GM18868 (cell line): ENCODE measurements around the gene STX8.
A peak's percentile ranks its signal among the peaks of the same experiment; 100 is the strongest.
"Not testable (repeated sequence)": the region's sequence is repeated elsewhere in the genome, so short reads cannot be mapped to it uniquely, and the experiment has no call there.

Experiments
- ATAC-seq: cut with Tn5 transposase; IDR thresholded peaks from one replicate; pipeline ENCODE4 v1.9.1; 2021; ENCODE audit warnings: mild to moderate bottlenecking, moderate library complexity; ENCODE audit not compliant: unreplicated experiment

The STX8 gene

GRCh38 chr17:9408381-9408780 is 167.2 kb downstream of the STX8 start:
- ATAC-seq = no peak

- no peak for ATAC-seq
These were observed 169.5 kb downstream of the STX8 start for GRCh38 chr17:9406046-9406606.

- ATAC-seq = no peak
These were observed 172.4 kb downstream of the STX8 start for GRCh38 chr17:9403257-9403656.

GRCh38 chr17:9402590-9403199 is 172.9 kb downstream of the STX8 start:
- ATAC-seq = no peak

GRCh38 chr17:9401434-9401833 is 174.2 kb downstream of the STX8 start:
- no peak for ATAC-seq

GRCh38 chr17:9389111-9389527 is 186.5 kb downstream of the STX8 start:
- peak; percentile 74 for ATAC-seq

GRCh38 chr17:9386401-9386800 is 189.2 kb downstream of the STX8 start:
- no peak for ATAC-seq

GRCh38 chr17:9383826-9384225 is 191.8 kb downstream of the STX8 start:
- ATAC-seq = no peak

- no peak for ATAC-seq
These were observed 193.0 kb downstream of the STX8 start for GRCh38 chr17:9382626-9383025.

GRCh38 chr17:9381068-9381467 is 194.6 kb downstream of the STX8 start:
- no peak for ATAC-seq

GRCh38 chr17:9380361-9380760 is 195.3 kb downstream of the STX8 start:
- ATAC-seq = no peak

GRCh38 chr17:9376177-9376576 is 199.4 kb downstream of the STX8 start:
- not testable (repeated sequence) for ATAC-seq

- peak; percentile 83 for ATAC-seq
These were observed 204.6 kb downstream of the STX8 start for GRCh38 chr17:9371019-9371418.

GRCh38 chr17:9370467-9370866 is 205.2 kb downstream of the STX8 start:
- ATAC-seq = no peak

GRCh38 chr17:9368631-9369030 is 207.0 kb downstream of the STX8 start:
- no peak for ATAC-seq

- no peak for ATAC-seq
These were observed 208.5 kb downstream of the STX8 start for GRCh38 chr17:9367156-9367555.

- ATAC-seq = no peak
These were observed 210.7 kb downstream of the STX8 start for GRCh38 chr17:9364837-9365430.

- no peak for ATAC-seq
These were observed 211.9 kb downstream of the STX8 start for GRCh38 chr17:9363440-9364350.

- no peak for ATAC-seq
These were observed 214.2 kb downstream of the STX8 start for GRCh38 chr17:9361188-9361955.

- no peak for ATAC-seq
These were observed 214.9 kb downstream of the STX8 start for GRCh38 chr17:9360677-9361081.

GRCh38 chr17:9356488-9356911 is 219.1 kb downstream of the STX8 start:
- ATAC-seq = no peak
